NCI-H2227 (cell line): ENCODE measurements around the gene MRPS34.

Experiments used
- DNase-seq: peaks from one replicate; lab custom pipeline; 2025; ENCODE audit not compliant: unreplicated experiment; lab: John Stamatoyannopoulos, UW

Gene MRPS34

DNA sequence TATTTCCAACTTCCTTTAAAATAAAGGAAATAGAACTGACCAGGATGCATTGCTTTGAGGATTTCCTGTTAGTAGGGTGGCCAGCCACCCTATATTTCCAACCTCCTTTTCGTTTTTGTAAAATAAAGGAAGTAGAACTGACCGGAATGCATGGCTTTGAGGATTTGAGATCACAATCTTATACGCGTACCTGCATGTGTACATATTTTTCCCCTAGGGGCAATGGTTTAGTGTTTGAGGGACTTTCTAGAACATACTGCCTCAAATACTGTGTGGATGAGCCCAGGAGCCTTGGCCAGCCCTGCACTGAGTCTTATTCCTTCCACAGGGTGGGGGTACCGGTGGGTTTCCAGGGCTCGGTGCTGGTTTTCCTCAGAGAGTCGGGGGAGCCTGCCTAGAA, 41.3 kb downstream of the MRPS34 start:
- DNase-seq = no peak

DNA sequence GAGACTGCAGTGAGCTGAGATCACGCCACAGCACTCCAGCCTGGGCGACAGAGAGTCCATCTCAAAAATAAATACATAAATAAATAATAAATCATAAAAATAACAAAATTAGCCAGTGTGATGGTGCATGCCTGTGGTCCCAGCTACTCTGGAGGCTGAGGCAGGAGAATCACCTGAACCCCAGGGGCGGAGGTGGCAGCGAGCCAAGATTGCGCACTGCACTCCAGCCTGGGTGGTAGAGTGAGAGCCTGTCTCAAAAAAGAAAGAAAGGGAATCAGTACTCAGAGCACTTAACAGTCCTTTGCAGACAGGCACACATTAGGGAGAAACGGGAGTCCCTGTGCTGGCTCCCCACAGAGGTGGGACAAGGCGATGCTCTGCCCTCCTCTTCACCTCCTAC, 41.9 kb downstream of the MRPS34 start:
- no peak for DNase-seq

- DNase-seq = no peak
These were observed 43.5 kb downstream of the MRPS34 start for GRCh38 chr16:1729445-1729844.

GRCh38 chr16:1729026-1729425, 43.9 kb downstream of the MRPS34 start:
- DNase-seq = no peak

GRCh38 chr16:1727651-1728624, 45.0 kb downstream of the MRPS34 start:
- no peak for DNase-seq

DNA sequence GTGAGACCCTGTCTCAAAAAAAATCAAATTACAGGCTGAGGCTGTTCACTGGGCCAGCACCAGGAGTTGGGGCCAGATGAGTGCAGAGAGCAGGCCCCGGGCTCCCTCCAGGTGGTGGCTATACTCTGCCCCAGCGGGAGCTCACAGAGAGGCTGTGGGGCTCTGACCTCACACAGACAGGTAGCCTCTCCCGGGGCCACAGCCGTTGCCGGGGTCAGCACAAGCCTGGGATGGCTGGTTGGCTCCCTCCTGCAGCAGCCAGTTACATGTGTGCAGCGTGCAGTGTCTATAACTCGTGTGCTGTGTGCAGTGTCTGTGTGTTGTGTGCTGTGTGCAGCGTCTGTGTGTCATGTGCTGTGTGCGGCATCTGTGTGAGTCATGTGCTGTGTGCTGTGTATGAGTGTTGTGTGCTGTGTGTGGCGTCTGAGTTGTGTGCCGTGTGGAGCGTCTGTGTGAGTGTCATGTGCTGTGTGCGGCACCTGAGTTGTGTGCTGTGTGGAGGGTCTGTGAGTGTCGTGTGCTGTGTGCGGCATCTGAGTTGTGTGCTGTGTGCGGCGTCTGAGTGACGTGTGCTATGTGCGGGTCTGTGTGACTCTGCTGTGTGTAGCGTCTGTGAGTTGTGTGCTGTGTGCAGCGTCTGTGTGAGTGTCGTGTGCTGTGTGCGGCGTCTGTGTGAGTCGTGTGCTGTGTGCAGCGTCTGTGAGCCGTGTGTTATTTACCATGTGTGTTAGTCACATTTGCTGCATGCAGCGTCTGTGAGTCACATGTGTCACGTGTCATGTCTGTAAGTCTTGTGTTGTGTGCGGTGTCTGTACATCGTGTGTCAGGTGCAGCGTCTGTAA, 46.1 kb downstream of the MRPS34 start:
- no peak for DNase-seq

GRCh38 chr16:1724491-1724890, 48.4 kb downstream of the MRPS34 start:
- no peak for DNase-seq

DNA sequence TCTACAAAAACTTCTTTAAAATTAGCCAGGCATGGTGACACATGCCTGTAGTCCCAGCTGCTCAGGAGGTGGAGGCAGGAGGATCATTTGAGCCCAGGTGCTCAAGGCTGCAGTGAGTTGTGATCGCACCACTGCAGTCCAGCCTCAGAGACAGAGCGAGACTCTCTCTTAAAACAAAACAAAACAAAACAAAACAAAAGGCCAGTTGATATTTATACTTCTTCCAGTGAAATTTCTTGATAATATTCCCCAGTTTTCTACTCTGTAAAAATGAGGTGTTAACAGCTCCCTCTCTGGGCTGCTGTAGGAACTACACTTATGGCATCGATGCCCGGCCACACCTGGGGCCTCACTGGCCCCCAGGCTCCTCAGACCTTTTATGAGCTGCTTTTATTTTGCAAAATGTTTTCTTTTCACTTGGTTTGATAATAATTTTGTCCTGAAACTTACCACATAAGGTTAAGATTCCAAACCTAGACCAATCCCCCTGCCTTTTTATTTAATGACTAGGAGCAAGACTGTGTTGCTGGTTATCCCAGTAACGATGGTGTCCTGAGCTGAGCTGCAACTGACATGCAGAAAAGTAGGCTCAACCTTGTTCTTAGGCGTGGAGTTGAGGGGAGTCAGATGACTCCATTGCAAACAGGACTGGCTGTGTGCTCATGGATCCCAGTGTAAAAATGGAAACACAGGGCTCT, 49.3 kb downstream of the MRPS34 start:
- DNase-seq = peak; percentile 61
